GM19397 (cell line): ENCODE measurements around the gene TSG101.

Experiments used
- ATAC-seq: cut with Tn5 transposase; IDR thresholded peaks from one replicate; pipeline ENCODE4 v1.9.1; 2021; ENCODE audit warnings: mild to moderate bottlenecking, moderate library complexity; ENCODE audit not compliant: unreplicated experiment

Gene TSG101

GRCh38 chr11:18495271-18495670, 31.5 kb downstream of the TSG101 start:
- ATAC-seq, result no peak

- no peak for ATAC-seq
Measured at GRCh38 chr11:18493310-18493709, 33.4 kb downstream of the TSG101 start.

GRCh38 chr11:18492888-18493287, 33.9 kb downstream of the TSG101 start:
- no peak for ATAC-seq

- ATAC-seq, result no peak
Measured at GRCh38 chr11:18491924-18492323, 34.8 kb downstream of the TSG101 start.

- ATAC-seq, result no peak
Measured at GRCh38 chr11:18490736-18491485, 35.8 kb downstream of the TSG101 start.

- no peak for ATAC-seq
Measured at GRCh38 chr11:18490319-18490718, 36.4 kb downstream of the TSG101 start.

- no peak for ATAC-seq
Measured at GRCh38 chr11:18485913-18486528, 40.7 kb downstream of the TSG101 start.

GRCh38 chr11:18479063-18479462, 47.7 kb downstream of the TSG101 start:
- ATAC-seq, result no peak

- ATAC-seq, result no peak
Measured at GRCh38 chr11:18472587-18472986, 54.2 kb downstream of the TSG101 start.

- no peak for ATAC-seq
Measured at GRCh38 chr11:18471995-18472394, 54.7 kb downstream of the TSG101 start.

GRCh38 chr11:18468961-18469360, 57.8 kb downstream of the TSG101 start:
- no peak for ATAC-seq

- no peak for ATAC-seq
Measured at GRCh38 chr11:18468059-18468458, 58.7 kb downstream of the TSG101 start.

GRCh38 chr11:18466402-18466801, 60.3 kb downstream of the TSG101 start:
- ATAC-seq, result no peak

- ATAC-seq, result no peak
Measured at GRCh38 chr11:18463439-18463838, 63.3 kb downstream of the TSG101 start.

- no peak for ATAC-seq
Measured at GRCh38 chr11:18461909-18462308, 64.8 kb downstream of the TSG101 start.

- no peak for ATAC-seq
Measured at GRCh38 chr11:18459634-18460033, 67.1 kb downstream of the TSG101 start.

GRCh38 chr11:18457450-18457849, 69.3 kb downstream of the TSG101 start:
- no peak for ATAC-seq

GRCh38 chr11:18455686-18456372, 70.9 kb downstream of the TSG101 start, which contains the start of gene LDHAL6A:
TSS of gene LDHAL6A (plus strand) at chr11:18455856. CDS start at chr11:18456681, 825 bp downstream.
- no peak for ATAC-seq

- no peak for ATAC-seq
Measured at GRCh38 chr11:18452927-18453326, 73.8 kb downstream of the TSG101 start.

GRCh38 chr11:18449251-18449650, 77.5 kb downstream of the TSG101 start:
- ATAC-seq, result no peak

- no peak for ATAC-seq
Measured at GRCh38 chr11:18438691-18439090, 88.1 kb downstream of the TSG101 start.
